Neural cell (in vitro differentiated cells): Measurements from ENCODE around the gene TMEM131L. TPM values are rescaled to one million over a fixed set of nuclear protein-coding genes. Genes with fewer than 3 reads are reported as not detected.

Source experiments
- H2AFZ ChIP-seq: fragments of 200-600, 300-800 bp; sonication (generic), shearing (Covaris generic); 2 replicates; pipeline ENCODE4 v1.6.0; 2014; ENCODE audit warnings: low read depth, mild to moderate bottlenecking, antibody characterized with exemption, low read length, moderate library complexity
- H3F3A ChIP-seq: fragments of 200-600 bp; shearing (Covaris generic); 2 replicates; pipeline ENCODE4 v1.6.1; 2016; ENCODE audit warnings: mild to moderate bottlenecking, moderate library complexity, mixed read lengths, antibody characterized with exemption, low read length; ENCODE audit not compliant: insufficient read depth, poor library complexity, severe bottlenecking
- H3K27ac ChIP-seq: fragments of 200-600, 300-800 bp; sonication (generic), shearing (Covaris generic); 2 replicates; pipeline ENCODE4 v1.5.1; 2014; ENCODE audit warnings: mild to moderate bottlenecking, low read length, moderate library complexity
- H3K27me3 ChIP-seq: fragments of 300-800, 200-600 bp; sonication (generic), shearing (Covaris generic); 2 replicates; pipeline ENCODE4 v1.6.0; 2014; ENCODE audit warnings: mild to moderate bottlenecking, low read depth, low read length, moderate library complexity; ENCODE audit not compliant: insufficient read depth
- H3K36me3 ChIP-seq: fragments of 300-800, 200-600 bp; sonication (generic), shearing (Covaris generic); 2 replicates; pipeline ENCODE4 v1.5.1; 2014; ENCODE audit warnings: mild to moderate bottlenecking, antibody characterized with exemption, low read length, moderate library complexity; ENCODE audit not compliant: insufficient read depth
- H3K4me2 ChIP-seq: fragments of 300-800, 200-600 bp; sonication (generic), shearing (Covaris generic); 2 replicates; pipeline ENCODE4 v1.6.0; 2014; ENCODE audit warnings: mild to moderate bottlenecking, low read length
- H3K4me3 ChIP-seq: fragments of 300-800, 200-600 bp; sonication (generic), shearing (Covaris generic); 2 replicates; pipeline ENCODE4 v1.5.1; 2014; ENCODE audit warnings: mild to moderate bottlenecking, low read length, moderate library complexity
- H3K79me2 ChIP-seq: fragments of 200-600 bp; shearing (Covaris generic); replicated peaks from 2 replicates; pipeline ENCODE4 v1.6.0; 2014; ENCODE audit warnings: mild to moderate bottlenecking, low read length, moderate library complexity; ENCODE audit not compliant: insufficient read depth
- H3K9ac ChIP-seq: fragments of 300-800, 200-600 bp; sonication (generic), shearing (Covaris generic); 2 replicates; pipeline ENCODE4 v1.6.1; 2016; ENCODE audit warnings: mild to moderate bottlenecking, low read length, mixed read lengths
- H3K9me2 ChIP-seq: fragments of 200-600 bp; shearing (Covaris generic); 2 replicates; pipeline ENCODE4 v1.6.1; 2016; ENCODE audit warnings: mild to moderate bottlenecking, low read length, mixed read lengths; ENCODE audit not compliant: insufficient read depth
- H3K9me3 ChIP-seq: fragments of 200-600, 300-800 bp; sonication (generic), shearing (Covaris generic); 2 replicates; pipeline ENCODE4 v1.6.1; 2016; ENCODE audit warnings: mild to moderate bottlenecking, mixed run types, low read length, moderate library complexity, mixed read lengths
- H4K20me1 ChIP-seq: fragments of 200-600 bp; shearing (Covaris generic); 2 replicates; pipeline ENCODE4 v1.6.1; 2016; ENCODE audit warnings: mild to moderate bottlenecking, mixed run types; ENCODE audit not compliant: insufficient read depth
- EP300 ChIP-seq: fragments of 450-650 bp; conservative IDR thresholded peaks from 2 replicates; pipeline ENCODE4 v1.6.1; 2014; ENCODE audit warnings: antibody characterized with exemption, mild to moderate bottlenecking, moderate library complexity; ENCODE audit not compliant: poor library complexity, severe bottlenecking
- EZH2 ChIP-seq: fragments of 200-600, 300-800 bp; shearing (Covaris generic), sonication (generic); IDR thresholded peaks from 2 replicates; pipeline ENCODE4 v1.6.1; 2014; ENCODE audit warnings: antibody characterized with exemption, low read length, borderline replicate concordance, mild to moderate bottlenecking; ENCODE audit not compliant: insufficient read depth, poor library complexity, severe bottlenecking
- MXI1 ChIP-seq: fragments of 450-650 bp; conservative IDR thresholded peaks from 2 replicates; pipeline ENCODE4 v1.6.1; 2014; ENCODE audit warnings: antibody characterized with exemption, mild to moderate bottlenecking; ENCODE audit not compliant: poor library complexity, severe bottlenecking
- POLR2AphosphoS5 ChIP-seq: IDR thresholded peaks from 2 replicates; pipeline ENCODE4 v1.6.1; 2012
- RAD21 ChIP-seq: fragments of 450-650 bp; conservative IDR thresholded peaks from 2 replicates; pipeline ENCODE4 v1.6.1; 2014; ENCODE audit warnings: antibody characterized with exemption, mild to moderate bottlenecking, moderate library complexity
- SMC3 ChIP-seq: fragments of 450-650 bp; conservative IDR thresholded peaks from 2 replicates; pipeline ENCODE4 v1.6.1; 2014; ENCODE audit warnings: antibody characterized with exemption, mild to moderate bottlenecking, moderate library complexity; ENCODE audit not compliant: poor library complexity
- TAF1 ChIP-seq: IDR thresholded peaks from 2 replicates; pipeline ENCODE4 v1.6.1; 2012; ENCODE audit warnings: low read depth
- polyA plus RNA-seq: library from polyadenylated mRNA; depleted of rRNA; stranded (reverse); fragments of >200 nt; gene quantifications from 2 replicates; pipeline ENCODE4 v1.2.3, GENCODE V29; 2014
- TF ChIP-seq, protein P1 (sequence below): fragments of 450-650 bp; IDR thresholded peaks from 2 replicates; pipeline ENCODE4 v1.5.1; 2014; ENCODE audit warnings: antibody characterized with exemption, mild to moderate bottlenecking, moderate library complexity; ENCODE audit not compliant: poor library complexity, severe bottlenecking
- TF ChIP-seq, protein P2 (sequence below): IDR thresholded peaks from 2 replicates; pipeline ENCODE4 v1.6.1; 2012; ENCODE audit warnings: borderline replicate concordance

The TMEM131L gene
- polyA plus RNA-seq, 1 donor from 2014 or later = 11.1 TPM

DNA sequence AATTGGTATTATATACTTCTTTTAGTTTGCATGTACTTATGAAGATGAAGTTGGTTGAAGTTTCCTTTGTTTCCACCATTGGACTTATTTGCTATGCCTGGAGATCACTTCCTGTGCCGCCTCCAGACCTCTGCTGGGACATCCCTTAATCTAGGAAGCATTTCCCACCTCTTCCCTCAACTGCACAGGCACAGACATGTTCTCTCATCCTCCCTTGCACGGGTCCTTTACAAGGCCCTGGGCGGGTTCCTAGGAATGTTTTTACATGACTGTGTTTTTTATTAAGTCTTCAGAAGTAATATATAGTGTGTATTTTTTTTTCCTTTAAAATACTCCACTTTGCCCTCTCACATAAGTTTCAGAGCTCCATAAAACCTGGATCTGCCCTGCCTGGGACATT lies 51.0 kb downstream of the TMEM131L start:
- H3K9me2 ChIP-seq = no peaks in the 10 kb centered on the region
- H2AFZ ChIP-seq = no peak overlapping the region
- H3K9me3 ChIP-seq = no peaks in the 10 kb centered on the region
- no peaks in the 10 kb centered on the region for H3K27me3 ChIP-seq
- no peaks in the 10 kb centered on the region for H3F3A ChIP-seq
- no peak overlapping the region for H3K4me2 ChIP-seq
- H4K20me1 ChIP-seq = no peaks in the 10 kb centered on the region
- H3K4me3 ChIP-seq = no peak overlapping the region
- TF ChIP-seq, protein P1, sequence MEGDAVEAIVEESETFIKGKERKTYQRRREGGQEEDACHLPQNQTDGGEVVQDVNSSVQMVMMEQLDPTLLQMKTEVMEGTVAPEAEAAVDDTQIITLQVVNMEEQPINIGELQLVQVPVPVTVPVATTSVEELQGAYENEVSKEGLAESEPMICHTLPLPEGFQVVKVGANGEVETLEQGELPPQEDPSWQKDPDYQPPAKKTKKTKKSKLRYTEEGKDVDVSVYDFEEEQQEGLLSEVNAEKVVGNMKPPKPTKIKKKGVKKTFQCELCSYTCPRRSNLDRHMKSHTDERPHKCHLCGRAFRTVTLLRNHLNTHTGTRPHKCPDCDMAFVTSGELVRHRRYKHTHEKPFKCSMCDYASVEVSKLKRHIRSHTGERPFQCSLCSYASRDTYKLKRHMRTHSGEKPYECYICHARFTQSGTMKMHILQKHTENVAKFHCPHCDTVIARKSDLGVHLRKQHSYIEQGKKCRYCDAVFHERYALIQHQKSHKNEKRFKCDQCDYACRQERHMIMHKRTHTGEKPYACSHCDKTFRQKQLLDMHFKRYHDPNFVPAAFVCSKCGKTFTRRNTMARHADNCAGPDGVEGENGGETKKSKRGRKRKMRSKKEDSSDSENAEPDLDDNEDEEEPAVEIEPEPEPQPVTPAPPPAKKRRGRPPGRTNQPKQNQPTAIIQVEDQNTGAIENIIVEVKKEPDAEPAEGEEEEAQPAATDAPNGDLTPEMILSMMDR = no peak
- TF ChIP-seq EZH2 (no peak), TAF1 (no peak), MXI1 (no peak), EP300 (no peak), RAD21 (no peak), POLR2AphosphoS5 (no peak), SMC3 (no peak)
- TF ChIP-seq, protein P2, sequence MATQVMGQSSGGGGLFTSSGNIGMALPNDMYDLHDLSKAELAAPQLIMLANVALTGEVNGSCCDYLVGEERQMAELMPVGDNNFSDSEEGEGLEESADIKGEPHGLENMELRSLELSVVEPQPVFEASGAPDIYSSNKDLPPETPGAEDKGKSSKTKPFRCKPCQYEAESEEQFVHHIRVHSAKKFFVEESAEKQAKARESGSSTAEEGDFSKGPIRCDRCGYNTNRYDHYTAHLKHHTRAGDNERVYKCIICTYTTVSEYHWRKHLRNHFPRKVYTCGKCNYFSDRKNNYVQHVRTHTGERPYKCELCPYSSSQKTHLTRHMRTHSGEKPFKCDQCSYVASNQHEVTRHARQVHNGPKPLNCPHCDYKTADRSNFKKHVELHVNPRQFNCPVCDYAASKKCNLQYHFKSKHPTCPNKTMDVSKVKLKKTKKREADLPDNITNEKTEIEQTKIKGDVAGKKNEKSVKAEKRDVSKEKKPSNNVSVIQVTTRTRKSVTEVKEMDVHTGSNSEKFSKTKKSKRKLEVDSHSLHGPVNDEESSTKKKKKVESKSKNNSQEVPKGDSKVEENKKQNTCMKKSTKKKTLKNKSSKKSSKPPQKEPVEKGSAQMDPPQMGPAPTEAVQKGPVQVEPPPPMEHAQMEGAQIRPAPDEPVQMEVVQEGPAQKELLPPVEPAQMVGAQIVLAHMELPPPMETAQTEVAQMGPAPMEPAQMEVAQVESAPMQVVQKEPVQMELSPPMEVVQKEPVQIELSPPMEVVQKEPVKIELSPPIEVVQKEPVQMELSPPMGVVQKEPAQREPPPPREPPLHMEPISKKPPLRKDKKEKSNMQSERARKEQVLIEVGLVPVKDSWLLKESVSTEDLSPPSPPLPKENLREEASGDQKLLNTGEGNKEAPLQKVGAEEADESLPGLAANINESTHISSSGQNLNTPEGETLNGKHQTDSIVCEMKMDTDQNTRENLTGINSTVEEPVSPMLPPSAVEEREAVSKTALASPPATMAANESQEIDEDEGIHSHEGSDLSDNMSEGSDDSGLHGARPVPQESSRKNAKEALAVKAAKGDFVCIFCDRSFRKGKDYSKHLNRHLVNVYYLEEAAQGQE = no peak
- no peak overlapping the region for H3K9ac ChIP-seq
- peaks cover 3% of the 10 kb centered on the region for H3K36me3 ChIP-seq
- H3K27ac ChIP-seq = no peak overlapping the region
- peaks cover 37% of the 10 kb centered on the region for H3K79me2 ChIP-seq

DNA sequence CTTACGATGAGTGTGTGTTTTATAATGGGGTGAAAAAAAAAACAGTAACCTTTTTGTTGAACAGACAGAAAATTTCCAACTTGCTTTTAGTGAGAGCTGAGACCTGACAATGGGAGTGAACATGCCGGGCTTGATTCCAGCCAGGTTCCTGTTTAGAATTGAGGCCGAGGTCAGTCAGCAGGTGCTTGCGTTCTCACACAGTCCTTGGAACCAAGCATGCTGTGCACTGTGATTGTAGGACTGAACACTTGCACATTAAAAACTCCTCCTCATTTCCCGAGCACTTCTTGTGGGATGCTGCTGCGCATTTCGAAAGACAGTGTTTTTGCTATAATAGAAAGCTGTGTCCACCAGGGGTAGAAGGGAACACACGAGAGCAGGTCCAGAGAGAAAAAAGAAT lies 51.8 kb downstream of the TMEM131L start:
- Histone ChIP-seq H3K27ac (no peak overlapping the region), H3F3A (no peaks in the 10 kb centered on the region), H3K36me3 (peaks cover 3% of the 10 kb centered on the region), H3K9me3 (no peaks in the 10 kb centered on the region), H3K9ac (no peak overlapping the region), H3K27me3 (no peaks in the 10 kb centered on the region), H3K79me2 (peaks cover 44% of the 10 kb centered on the region), H3K4me3 (no peak overlapping the region), H3K4me2 (no peak overlapping the region), H4K20me1 (no peaks in the 10 kb centered on the region), H3K9me2 (no peaks in the 10 kb centered on the region), H2AFZ (no peak overlapping the region)
- TF ChIP-seq, protein P1 = no peak
- TF ChIP-seq SMC3 = no peak
- TF ChIP-seq TAF1 = no peak
- no peak for TF ChIP-seq EZH2
- TF ChIP-seq, protein P2 = no peak
- no peak for TF ChIP-seq MXI1
- TF ChIP-seq POLR2AphosphoS5 = no peak
- no peak for TF ChIP-seq RAD21
- no peak for TF ChIP-seq EP300
